Fibroblast of lung (primary cell): ENCODE results near the gene STOML1. TPM values are rescaled to one million over a fixed set of nuclear protein-coding genes. Genes with fewer than 3 reads are reported as not detected.
A peak's percentile ranks its signal among the peaks of the same experiment; 100 is the strongest.

ENCODE experiments used
- DNase-seq, 2 donors: peaks; one replicate each; pipeline versions ENCODE4 v3.0.0 to v3.0.0-alpha.2; 2010; ENCODE audit warnings: low read depth in 2 of 2
- H2AFZ ChIP-seq: 2 replicates; pipeline ENCODE4 v1.5.1; 2012; ENCODE audit warnings: low read length, control low read depth, inconsistent platforms
- H3K27ac ChIP-seq: 2 replicates; pipeline ENCODE4 v1.5.1; 2011; ENCODE audit warnings: low read length, control low read depth; ENCODE audit not compliant: insufficient read depth
- H3K27me3 ChIP-seq: 2 replicates; pipeline ENCODE4 v1.5.1; 2011; ENCODE audit warnings: mild to moderate bottlenecking, low read length; ENCODE audit not compliant: control insufficient read depth, insufficient read depth
- H3K36me3 ChIP-seq: 2 replicates; pipeline ENCODE4 v1.5.1; 2011; ENCODE audit warnings: low read length; ENCODE audit not compliant: control insufficient read depth, insufficient read depth
- H3K4me1 ChIP-seq: 2 replicates; pipeline ENCODE4 v1.5.1; 2011; ENCODE audit warnings: low read length; ENCODE audit not compliant: control insufficient read depth, insufficient read depth; ENCODE audit errors: extremely low read depth
- H3K4me2 ChIP-seq: 2 replicates; pipeline ENCODE4 v1.5.1; 2011; ENCODE audit warnings: low read length, control low read depth; ENCODE audit not compliant: insufficient read depth; ENCODE audit errors: extremely low read depth
- H3K4me3 ChIP-seq, 4 experiments: fragments of 200-600 bp in 1 of 4; sonication (generic) in 1 of 4; replicated peaks in 1 of 4; 2 replicates each; pipeline ENCODE4 v1.5.1; 2011 to 2016; ENCODE audit warnings: low read length in 4 of 4, low read depth in 3 of 4, mild to moderate bottlenecking in 3 of 4, control low read depth in 2 of 4, inconsistent platforms in 1 of 4, mixed read lengths in 1 of 4; ENCODE audit not compliant: insufficient read depth in 1 of 4; ENCODE audit errors: control extremely low read depth in 1 of 4
- H3K79me2 ChIP-seq: 2 replicates; pipeline ENCODE4 v1.5.1; 2012; ENCODE audit warnings: mild to moderate bottlenecking, low read length, inconsistent platforms; ENCODE audit not compliant: control insufficient read depth, insufficient read depth
- H3K9ac ChIP-seq: 2 replicates; pipeline ENCODE4 v1.5.1; 2011; ENCODE audit warnings: mild to moderate bottlenecking, low read length, control low read depth; ENCODE audit not compliant: insufficient read depth
- H3K9me3 ChIP-seq: 2 replicates; pipeline ENCODE4 v1.5.1; 2012; ENCODE audit warnings: low read depth, low read length; ENCODE audit not compliant: control insufficient read depth, insufficient read depth
- H4K20me1 ChIP-seq: 2 replicates; pipeline ENCODE4 v1.5.1; 2011; ENCODE audit warnings: low read length; ENCODE audit not compliant: control insufficient read depth, insufficient read depth; ENCODE audit errors: extremely low read depth
- EZH2 ChIP-seq: IDR thresholded peaks from 2 replicates; pipeline ENCODE4 v1.5.1; 2012; ENCODE audit warnings: low read length, control low read depth, mild to moderate bottlenecking; ENCODE audit errors: missing control alignments
- polyA plus RNA-seq, 2 donors: library from polyadenylated mRNA; depleted of rRNA in 1 of 2; stranded (reverse) in 1 of 2; unstranded in 1 of 2; fragments of >200 nt; gene quantifications; 2 replicates each; pipeline ENCODE4 v1.2.1, GENCODE V29; 2011 to 2012; ENCODE audit warnings: missing spikeins in 1 of 2
- total RNA-seq: library from RNA; depleted of rRNA; stranded (reverse); fragments of >200 nt; gene quantifications from 2 replicates; pipeline ENCODE4 v1.2.1, GENCODE V29; 2014
- TF ChIP-seq, protein P1 (sequence below), 2 donors: IDR thresholded peaks in 1 of 2; conservative IDR thresholded peaks in 1 of 2; 1 replicate in 1 of 2; 2 replicates in 1 of 2; pipeline ENCODE4 v1.5.1; 2011 to 2012; ENCODE audit warnings: low read length in 2 of 2, control low read depth in 1 of 2, inconsistent platforms in 1 of 2, low read depth in 1 of 2, mild to moderate bottlenecking in 1 of 2

STOML1 gene
- total and polyA plus RNA-seq, 2 donors (not counting 1 experiment from before 2014, with no cell fraction given), result 9.8 to 24.8 TPM

DNA sequence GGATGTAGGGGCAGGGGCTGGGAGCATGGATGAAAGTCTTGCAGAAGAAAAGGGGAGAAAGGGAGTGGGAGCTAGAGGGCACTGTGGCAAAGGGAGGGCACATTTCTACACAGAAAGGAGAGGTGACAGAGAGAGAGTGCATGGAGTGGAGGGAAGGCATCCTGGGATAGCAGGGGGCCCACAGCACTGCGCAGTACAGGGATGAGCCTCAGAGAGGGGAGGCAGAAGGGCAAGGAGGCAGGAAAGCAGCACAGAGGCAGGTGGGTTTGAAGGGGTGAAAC lies 5.4 kb downstream of the STOML1 start:
- Histone ChIP-seq H3K79me2 (no peaks in the 10 kb centered on the region), H3K27ac (no peak overlapping the region), H3K27me3 (no peaks in the 10 kb centered on the region), H3K36me3 (peaks cover 3% of the 10 kb centered on the region), H3K9ac (no peak overlapping the region), H3K9me3 (no peaks in the 10 kb centered on the region), H4K20me1 (no peaks in the 10 kb centered on the region), H2AFZ (no peak overlapping the region), H3K4me2 (no peak overlapping the region), H3K4me1 (peaks cover 70% of the 10 kb centered on the region), H3K4me3 (no peak overlapping the region)
- no peak for TF ChIP-seq EZH2
- TF ChIP-seq, protein P1, sequence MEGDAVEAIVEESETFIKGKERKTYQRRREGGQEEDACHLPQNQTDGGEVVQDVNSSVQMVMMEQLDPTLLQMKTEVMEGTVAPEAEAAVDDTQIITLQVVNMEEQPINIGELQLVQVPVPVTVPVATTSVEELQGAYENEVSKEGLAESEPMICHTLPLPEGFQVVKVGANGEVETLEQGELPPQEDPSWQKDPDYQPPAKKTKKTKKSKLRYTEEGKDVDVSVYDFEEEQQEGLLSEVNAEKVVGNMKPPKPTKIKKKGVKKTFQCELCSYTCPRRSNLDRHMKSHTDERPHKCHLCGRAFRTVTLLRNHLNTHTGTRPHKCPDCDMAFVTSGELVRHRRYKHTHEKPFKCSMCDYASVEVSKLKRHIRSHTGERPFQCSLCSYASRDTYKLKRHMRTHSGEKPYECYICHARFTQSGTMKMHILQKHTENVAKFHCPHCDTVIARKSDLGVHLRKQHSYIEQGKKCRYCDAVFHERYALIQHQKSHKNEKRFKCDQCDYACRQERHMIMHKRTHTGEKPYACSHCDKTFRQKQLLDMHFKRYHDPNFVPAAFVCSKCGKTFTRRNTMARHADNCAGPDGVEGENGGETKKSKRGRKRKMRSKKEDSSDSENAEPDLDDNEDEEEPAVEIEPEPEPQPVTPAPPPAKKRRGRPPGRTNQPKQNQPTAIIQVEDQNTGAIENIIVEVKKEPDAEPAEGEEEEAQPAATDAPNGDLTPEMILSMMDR (conservative IDR thresholded peaks at IDR 0.05 in 1 of 2, IDR thresholded peaks at IDR 0.05 in 1 of 2; ENCODE audit: low read depth in 1 of 2, low read length in 2 of 2), result no peak
- no peak for DNase-seq

GRCh38 chr15:73986055-73986775 lies 5.9 kb downstream of the STOML1 start:
- Histone ChIP-seq H4K20me1 (no peaks in the 10 kb centered on the region), H3K4me3 (no peak overlapping the region), H3K9ac (no peak overlapping the region), H3K36me3 (peaks cover 3% of the 10 kb centered on the region), H3K4me1 (peaks cover 71% of the 10 kb centered on the region), H3K9me3 (no peaks in the 10 kb centered on the region), H3K79me2 (no peaks in the 10 kb centered on the region), H3K27me3 (no peaks in the 10 kb centered on the region), H3K4me2 (no peak overlapping the region), H3K27ac (no peak overlapping the region), H2AFZ (no peak overlapping the region)
- no peak for TF ChIP-seq EZH2
- TF ChIP-seq, protein P1 (conservative IDR thresholded peaks at IDR 0.05 in 1 of 2, IDR thresholded peaks at IDR 0.05 in 1 of 2; ENCODE audit: low read depth in 1 of 2, low read length in 2 of 2), result no peak
- no peak for DNase-seq

GRCh38 chr15:73985101-73985873 lies 6.8 kb downstream of the STOML1 start:
- no peak overlapping the region for H2AFZ ChIP-seq
- no peaks in the 10 kb centered on the region for H3K27me3 ChIP-seq
- H3K4me2 ChIP-seq, result no peak overlapping the region
- H3K4me1 ChIP-seq, result peaks cover 64% of the 10 kb centered on the region
- H4K20me1 ChIP-seq, result no peaks in the 10 kb centered on the region
- TF ChIP-seq, protein P1 (conservative IDR thresholded peaks at IDR 0.05 in 1 of 2, IDR thresholded peaks at IDR 0.05 in 1 of 2; ENCODE audit: low read depth in 1 of 2, low read length in 2 of 2), result no peak
- TF ChIP-seq EZH2, result no peak
- DNase-seq, result peak; percentile 56 to 73
- H3K79me2 ChIP-seq, result no peaks in the 10 kb centered on the region
- no peaks in the 10 kb centered on the region for H3K9me3 ChIP-seq
- H3K36me3 ChIP-seq, result peaks cover 3% of the 10 kb centered on the region
- H3K4me3 ChIP-seq, result no peak overlapping the region
- H3K9ac ChIP-seq, result no peak overlapping the region
- H3K27ac ChIP-seq, result no peak overlapping the region
